CD4-positive, alpha-beta T cell (primary cell): ENCODE results near the gene EPHB1. TPM values are rescaled to one million over a fixed set of nuclear protein-coding genes. Genes with fewer than 3 reads are reported as not detected.

Experiments
- ATAC-seq: fragments of 200-7000 bp; cut with Tn5 transposase; one replicate; pipeline ENCODE4 v1.10.0; 2022; ENCODE audit warnings: mild to moderate bottlenecking; ENCODE audit not compliant: poor library complexity
- CTCF ChIA-PET: fragments of 350-600 bp; sonication (Branson Sonifier 250); formaldehyde crosslinking; loops from one replicate; lab custom pipeline; 2021; ENCODE audit warnings: antibody characterized with exemption, inconsistent platforms; lab: Charles Lee
- POLR2A ChIA-PET: fragments of 350-600 bp; sonication (Branson Sonifier 250); formaldehyde crosslinking; loops from one replicate; lab custom pipeline; 2021; ENCODE audit warnings: antibody characterized with exemption, inconsistent platforms; lab: Charles Lee
- DNase-seq, 14 experiments: peaks; one replicate each; pipeline ENCODE4 v3.0.0-alpha.2; 2013 to 2020; ENCODE audit warnings: mixed read lengths in 2 of 14
- H3K27ac ChIP-seq, 2 donors: one replicate each; pipeline versions ENCODE4 v1.5.1 to v1.7.0; 2013; ENCODE audit warnings: low read length in 2 of 2, low read depth in 1 of 2, mild to moderate bottlenecking in 1 of 2
- H3K27me3 ChIP-seq, 2 experiments: 1 replicate in 1 of 2; 2 replicates in 1 of 2; pipeline versions ENCODE4 v1.6.1 to v1.7.0; 2013; ENCODE audit warnings: low read length in 2 of 2, control low read depth in 1 of 2, mild to moderate bottlenecking in 1 of 2, moderate library complexity in 1 of 2; ENCODE audit not compliant: insufficient read depth in 2 of 2, control insufficient read depth in 1 of 2
- H3K36me3 ChIP-seq: one replicate; pipeline ENCODE4 v1.6.1; 2013; ENCODE audit warnings: low read length, control low read depth; ENCODE audit not compliant: insufficient read depth
- H3K4me1 ChIP-seq: one replicate; pipeline ENCODE4 v1.6.1; 2013; ENCODE audit warnings: low read length, control low read depth; ENCODE audit not compliant: insufficient read depth
- H3K4me3 ChIP-seq: one replicate; pipeline ENCODE4 v1.5.1; 2013; ENCODE audit warnings: mild to moderate bottlenecking, low read length, moderate library complexity
- H3K9me3 ChIP-seq, 2 experiments: 1 replicate in 1 of 2; 2 replicates in 1 of 2; pipeline versions ENCODE4 v1.6.1 to v1.7.0; 2013; ENCODE audit warnings: low read length in 2 of 2, mild to moderate bottlenecking in 2 of 2, control low read depth in 1 of 2, moderate library complexity in 1 of 2; ENCODE audit not compliant: control insufficient read depth in 1 of 2, insufficient read depth in 1 of 2
- H3K27ac Mint-ChIP-seq: one replicate; pipeline ENCODE4 v1.8.0; 2020; ENCODE audit warnings: mixed read lengths
- H3K27me3 Mint-ChIP-seq: one replicate; pipeline ENCODE4 v1.8.0; 2021; ENCODE audit warnings: mixed read lengths
- H3K36me3 Mint-ChIP-seq: one replicate; pipeline ENCODE4 v1.8.0; 2021; ENCODE audit warnings: low read depth, mixed read lengths
- H3K4me1 Mint-ChIP-seq: one replicate; pipeline ENCODE4 v1.8.0; 2021; ENCODE audit warnings: low read depth, mixed read lengths
- H3K4me3 Mint-ChIP-seq: one replicate; pipeline ENCODE4 v1.8.0; 2020; ENCODE audit warnings: mild to moderate bottlenecking, mixed read lengths
- H3K9me3 Mint-ChIP-seq: one replicate; pipeline ENCODE4 v1.8.0; 2020; ENCODE audit warnings: mixed read lengths
- CTCF ChIP-seq: fragments of 200-600 bp; IDR thresholded peaks from one replicate; pipeline ENCODE4 v1.8.0; 2022; ENCODE audit warnings: antibody characterized with exemption, mild to moderate bottlenecking
- intact Hi-C, 2 experiments: fragments of 100-400 bp; cut with DNase I in 1 of 2; cut with micrococcal nuclease in 1 of 2; formaldehyde crosslinking; loops; one replicate each; pipeline versions ENCODE4 v1.15.1 to v1.9.0; 2023 to 2025; cut with DNase I, micrococcal nuclease
- total RNA-seq, 174 experiments: library from RNA in 2 of 174; stranded (reverse) in 2 of 174; gene quantifications; one replicate each; pipeline ENCODE4 v1.2.3 and lab custom pipeline; 2021 to 2026

EPHB1 gene
- total RNA-seq, 2 experiments from 2014 or later = 0.08 to 0.49 TPM

GRCh38 chr3:134929976-134930375, 134.9 kb downstream of the EPHB1 start:
- no peak overlapping the region for H3K27ac ChIP-seq
- no peak for DNase-seq

GRCh38 chr3:134931045-134931785, 136.2 kb downstream of the EPHB1 start:
- Histone ChIP-seq H3K4me1 (no peaks in the 10 kb centered on the region), H3K27ac (no peak overlapping the region), H3K9me3 (no peaks in the 10 kb centered on the region), H3K27me3 (no peaks in the 10 kb centered on the region), H3K36me3 (no peaks in the 10 kb centered on the region), H3K4me3 (no peak overlapping the region)
- TF ChIP-seq CTCF = no peak
- DNase-seq = no peak
- Mint-ChIP-seq H3K36me3 (no peaks in the 10 kb centered on the region), H3K4me3 (no peak overlapping the region), H3K27me3 (no peaks in the 10 kb centered on the region), H3K27ac (no peak overlapping the region), H3K9me3 (no peaks in the 10 kb centered on the region), H3K4me1 (no peaks in the 10 kb centered on the region)
- ATAC-seq = no peak
- POLR2A ChIA-PET = no interaction called here
- intact Hi-C loops = no loop called here
- CTCF ChIA-PET = no interaction called here

More at GRCh38 chr3:134929976-134930375, 134.9 kb downstream of the EPHB1 start:
- H3K4me3 Mint-ChIP-seq = no peak overlapping the region
- H3K27me3 Mint-ChIP-seq = no peaks in the 10 kb centered on the region
- no peak for TF ChIP-seq CTCF
- Histone ChIP-seq H3K9me3 (peaks cover 0 to 6% of the 10 kb centered on the region in 2 experiments), H3K27me3 (no peaks in the 10 kb centered on the region), H3K36me3 (no peaks in the 10 kb centered on the region), H3K4me3 (no peak overlapping the region), H3K4me1 (no peaks in the 10 kb centered on the region)
- intact Hi-C loops = no loop called here
- no peak for ATAC-seq
- H3K36me3 Mint-ChIP-seq = no peaks in the 10 kb centered on the region
- no peaks in the 10 kb centered on the region for H3K4me1 Mint-ChIP-seq
- CTCF ChIA-PET = no interaction called here
- no peaks in the 10 kb centered on the region for H3K9me3 Mint-ChIP-seq
- no peak overlapping the region for H3K27ac Mint-ChIP-seq
- POLR2A ChIA-PET = no interaction called here

GRCh38 chr3:134932035-134932434, 137.0 kb downstream of the EPHB1 start:
- ChIA-PET POLR2A (no interaction called here), CTCF (no interaction called here)
- Mint-ChIP-seq H3K27ac (no peak overlapping the region), H3K36me3 (no peaks in the 10 kb centered on the region), H3K4me3 (no peak overlapping the region), H3K9me3 (no peaks in the 10 kb centered on the region), H3K27me3 (no peaks in the 10 kb centered on the region), H3K4me1 (no peaks in the 10 kb centered on the region)
- ATAC-seq (no peak), DNase-seq (no peak)
- no peaks in the 10 kb centered on the region for H3K4me1 ChIP-seq
- no peak overlapping the region for H3K27ac ChIP-seq
- no peaks in the 10 kb centered on the region for H3K36me3 ChIP-seq
- H3K9me3 ChIP-seq = no peaks in the 10 kb centered on the region
- TF ChIP-seq CTCF = no peak
- intact Hi-C loops = no loop called here
- H3K4me3 ChIP-seq = no peak overlapping the region
- no peaks in the 10 kb centered on the region for H3K27me3 ChIP-seq
